ENCODE measurements around the gene EEF1E1.

EEF1E1 gene

DNA sequence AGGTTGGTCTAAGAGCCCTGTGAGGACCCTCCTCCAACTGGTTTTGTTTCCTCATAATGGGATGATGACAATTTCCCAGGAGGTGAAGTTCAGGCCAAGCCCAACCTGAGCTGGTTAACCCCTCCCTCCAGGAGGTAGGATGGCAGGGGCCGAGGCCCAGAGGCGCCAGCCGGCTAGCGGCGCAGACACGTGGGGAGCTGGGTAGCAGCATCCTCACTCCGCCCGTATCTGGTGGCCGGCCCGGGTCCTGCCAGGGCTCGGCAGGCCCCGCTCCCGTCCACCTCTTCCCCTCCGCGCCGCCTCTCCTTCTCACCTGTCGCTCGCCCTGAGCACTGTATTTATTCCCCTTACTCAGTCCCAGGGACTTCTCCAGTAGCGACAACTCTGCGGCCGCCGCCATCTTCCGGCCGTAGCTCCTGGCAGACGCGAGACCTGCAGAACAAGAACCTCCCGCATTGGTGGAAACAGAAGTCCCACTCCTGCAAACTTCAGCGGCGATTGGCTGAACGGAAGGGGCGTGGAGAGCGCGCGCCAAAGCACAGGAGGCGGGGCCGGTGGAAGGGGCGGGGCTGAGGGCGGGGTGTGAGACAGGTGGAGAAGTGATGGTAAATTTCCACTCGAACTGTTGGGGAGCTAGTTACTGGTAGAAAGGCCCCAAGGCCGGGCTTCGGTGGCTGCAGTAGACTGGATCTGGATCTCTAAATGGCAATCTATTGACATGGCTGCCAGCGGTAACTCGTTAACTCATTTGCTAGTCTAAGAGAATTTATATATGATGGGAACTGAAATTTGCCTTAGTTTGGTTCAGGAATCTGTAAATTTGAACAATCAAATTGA is at the start of gene EEF1E1:
Gene EEF1E1 (minus strand): TSS at position 427 of the 837 bp plus-strand sequence. CDS start 27 bp downstream, at position 400.
- DNase-seq = peak; percentile 93

- no peak for DNase-seq
These were observed 47.0 kb upstream of the EEF1E1 start for GRCh38 chr6:8149350-8149749.

GRCh38 chr6:8143945-8144344 is 41.6 kb upstream of the EEF1E1 start:
- no peak for DNase-seq

DNA sequence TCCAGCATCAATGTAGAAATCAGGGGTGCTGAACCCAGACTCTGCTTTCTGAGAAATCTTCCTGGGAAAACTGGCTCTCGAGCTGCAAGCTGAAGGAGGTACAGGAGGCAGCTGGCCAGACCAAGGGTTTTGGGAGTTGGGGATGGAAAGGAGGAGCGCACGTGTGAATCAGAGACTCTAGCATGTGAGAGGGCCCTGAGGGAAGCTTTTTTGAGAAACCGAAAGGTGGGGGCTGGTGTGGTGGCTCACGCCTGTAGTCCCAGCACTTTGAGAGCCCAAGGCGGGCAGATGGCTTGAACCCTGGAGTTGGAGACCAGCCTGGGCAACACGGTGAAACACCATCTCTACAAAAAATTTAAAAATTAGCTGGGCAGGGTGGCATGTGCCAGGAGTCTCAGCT is 37.1 kb upstream of the EEF1E1 start:
- DNase-seq = no peak

DNA sequence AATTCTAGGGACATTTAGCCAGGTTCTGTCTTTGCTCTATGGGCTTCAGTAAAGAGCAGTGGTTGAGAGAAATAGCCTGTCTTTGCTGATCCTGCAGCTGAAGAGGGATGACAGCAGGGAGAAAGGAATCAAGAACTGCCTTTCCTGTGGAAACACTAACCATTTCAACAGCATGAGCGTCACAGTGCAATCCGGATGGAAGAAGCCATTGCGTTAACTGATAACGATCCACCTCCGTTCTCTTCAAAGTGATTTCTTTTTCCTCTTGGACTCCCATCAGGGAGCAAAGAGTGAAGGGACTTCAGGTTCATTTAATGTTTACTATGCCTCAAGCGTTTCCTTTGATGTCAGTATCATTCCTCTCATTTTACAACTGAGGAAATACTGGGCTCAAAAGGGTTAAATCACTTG is 35.2 kb upstream of the EEF1E1 start:
- DNase-seq = no peak

DNA sequence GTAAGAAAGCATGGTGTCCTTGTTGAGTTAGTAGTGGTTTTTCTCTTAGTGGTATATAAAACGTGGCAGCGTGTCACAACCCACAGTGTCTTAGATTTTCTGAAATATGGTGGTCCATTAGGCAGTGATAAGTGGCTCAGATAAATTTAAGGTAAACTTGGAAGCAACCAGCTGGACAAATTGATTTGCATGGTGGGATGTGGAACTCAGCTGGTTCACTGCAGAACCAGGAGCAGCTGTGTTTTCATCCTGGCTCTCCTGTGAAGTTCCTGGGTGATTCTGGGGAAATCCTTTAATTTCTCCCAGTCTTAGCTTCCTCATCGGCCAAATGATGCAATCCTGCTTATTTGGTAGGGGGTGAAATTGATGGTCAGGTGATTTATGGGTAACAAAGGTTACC is 32.9 kb upstream of the EEF1E1 start:
- DNase-seq = no peak

GRCh38 chr6:8132130-8132529 is 29.8 kb upstream of the EEF1E1 start:
- no peak for DNase-seq

GRCh38 chr6:8131265-8131897 is 29.0 kb upstream of the EEF1E1 start:
- DNase-seq = peak; percentile 69

DNA sequence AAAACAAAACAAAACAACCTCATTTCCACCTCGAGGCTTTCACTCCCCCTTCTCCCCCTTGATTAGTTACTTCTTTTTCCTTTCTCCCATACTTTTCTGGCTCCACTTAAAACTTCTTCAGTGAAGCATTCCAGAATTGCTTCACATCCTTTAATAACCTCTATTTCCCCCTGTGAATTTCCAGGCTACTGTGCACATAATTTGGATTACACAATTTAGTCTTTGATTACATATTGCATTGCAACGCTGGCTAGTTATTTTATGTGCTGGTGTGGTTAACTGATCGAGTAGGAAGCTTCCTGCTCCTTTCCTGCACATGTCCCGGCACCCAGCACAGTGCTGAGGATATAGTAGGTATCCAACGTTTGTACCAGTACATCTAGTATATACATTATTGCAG is 28.1 kb upstream of the EEF1E1 start:
- DNase-seq = no peak

GRCh38 chr6:8123236-8123635 is 20.9 kb upstream of the EEF1E1 start:
- DNase-seq = no peak

GRCh38 chr6:8114956-8115355 is 12.6 kb upstream of the EEF1E1 start:
- no peak for DNase-seq

DNA sequence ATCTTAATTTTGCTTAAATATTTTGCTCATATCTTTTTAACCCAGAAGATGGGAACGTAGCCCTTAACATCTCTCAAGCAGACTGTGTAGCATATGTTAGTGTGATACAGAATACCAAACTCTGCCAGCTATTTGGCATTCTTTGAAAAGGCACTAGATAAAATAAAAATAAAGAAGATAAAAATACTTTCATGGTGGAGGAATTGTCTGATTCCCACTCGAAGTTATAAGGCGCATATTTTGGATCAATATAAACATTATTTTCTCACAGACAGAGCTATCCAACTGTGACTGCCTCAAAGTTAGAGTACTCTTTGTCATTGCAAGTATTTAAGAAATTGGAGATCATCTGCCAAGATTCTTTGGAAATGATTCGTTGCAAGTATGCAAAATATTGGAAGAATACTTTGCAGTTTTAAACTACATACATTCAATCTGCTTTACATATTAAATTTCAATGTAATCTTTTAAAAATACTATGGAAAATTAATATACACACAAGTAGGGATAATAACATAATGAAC is 10.8 kb upstream of the EEF1E1 start:
- no peak for DNase-seq

DNA sequence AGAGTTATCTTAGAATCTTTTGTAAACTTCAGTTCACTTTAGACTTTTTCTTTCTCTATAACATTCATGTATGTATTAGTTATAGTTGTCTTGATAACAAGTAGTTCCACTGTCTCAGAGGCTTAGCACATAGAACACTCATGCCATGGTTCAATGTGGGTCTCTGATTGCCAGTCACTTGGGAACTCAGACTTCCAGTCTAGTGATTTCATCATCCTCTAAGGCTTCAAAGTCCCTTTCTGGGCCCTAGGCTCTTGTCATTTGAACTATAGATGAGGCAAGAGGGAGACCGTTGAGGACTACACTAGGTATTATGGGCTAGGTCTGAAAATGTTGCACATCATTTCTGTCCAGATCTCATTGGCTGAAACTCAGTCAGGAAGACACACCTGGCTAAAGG is 8.4 kb upstream of the EEF1E1 start:
- DNase-seq = no peak

GRCh38 chr6:8110117-8110721 is 7.9 kb upstream of the EEF1E1 start:
- DNase-seq = no peak

- no peak for DNase-seq
These were observed 6.6 kb upstream of the EEF1E1 start for GRCh38 chr6:8108759-8109539.

GRCh38 chr6:8108031-8108660 is 5.8 kb upstream of the EEF1E1 start:
- DNase-seq = no peak

- DNase-seq = no peak
These were observed 3.4 kb upstream of the EEF1E1 start for GRCh38 chr6:8105791-8106190.

GRCh38 chr6:8103726-8104125 is 1.4 kb upstream of the EEF1E1 start:
- no peak for DNase-seq

DNA sequence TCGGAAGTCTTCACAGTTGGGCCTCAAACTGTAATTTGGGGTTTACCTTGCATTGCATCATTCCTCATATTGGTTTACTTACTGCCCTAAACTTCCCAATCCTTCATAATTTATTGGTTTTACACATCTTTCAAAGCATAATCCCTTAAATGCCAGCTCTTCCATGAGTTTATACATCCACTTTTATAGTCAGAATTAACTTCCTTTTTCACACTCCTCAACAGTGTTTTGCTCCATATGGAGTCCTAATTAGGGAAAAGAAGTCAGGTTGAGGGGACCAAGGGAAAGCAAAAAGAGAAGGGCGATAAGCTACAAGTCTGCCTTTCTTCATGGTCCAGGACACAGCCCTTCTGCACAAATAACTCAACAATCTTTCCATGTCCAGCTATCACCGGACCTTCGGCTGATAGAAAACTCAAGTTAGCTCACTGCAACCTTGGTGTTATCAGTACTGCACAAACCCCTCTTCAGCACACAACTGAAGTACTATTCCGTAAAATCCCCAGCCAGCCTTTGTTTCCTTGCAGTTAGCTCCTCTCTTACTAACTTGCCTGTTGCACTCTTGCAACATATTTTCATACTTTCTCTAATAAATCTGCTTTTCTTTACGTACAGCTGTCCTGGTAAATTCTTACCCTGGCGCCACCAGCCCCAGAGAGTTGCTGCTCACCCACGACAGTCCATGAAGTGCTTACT is 2.0 kb downstream of the EEF1E1 start:
- DNase-seq = no peak

GRCh38 chr6:8090650-8091049 is 11.7 kb downstream of the EEF1E1 start:
- DNase-seq = no peak

DNA sequence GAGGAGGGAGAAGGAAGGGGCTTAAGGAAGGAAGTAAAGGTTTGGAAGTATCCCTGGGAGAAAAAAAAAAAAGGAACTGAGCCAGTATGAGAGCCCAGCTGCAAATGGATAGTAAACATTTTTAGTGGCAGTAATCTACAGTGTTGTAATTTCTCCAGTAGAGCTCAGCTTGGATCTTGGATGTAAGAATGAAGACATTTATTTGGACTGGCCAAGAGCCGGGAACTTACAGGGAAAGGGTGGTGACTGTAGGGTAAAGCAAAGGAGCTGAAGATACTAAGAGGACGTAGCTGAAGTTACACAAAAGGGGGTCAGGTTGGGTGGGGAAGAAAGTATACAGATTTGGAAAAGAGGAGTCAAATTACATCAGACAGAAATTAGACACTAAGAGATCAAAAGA is 13.5 kb downstream of the EEF1E1 start:
- no peak for DNase-seq
